A549 (cell line): Measurements from ENCODE around the gene EGFL7.

Experiments
- CTCF ChIP-seq: fragments of >200 bp; sonication (Bioruptor Twin); formaldehyde crosslinking; IDR thresholded peaks from 3 replicates; pipeline ENCODE4 v1.5.1; 2016
- EHMT2 ChIP-seq: fragments of 200-600 bp; sonication (generic); IDR thresholded peaks from 2 replicates; pipeline ENCODE4 v1.6.1; 2016; ENCODE audit warnings: antibody characterized with exemption, low read depth, mild to moderate bottlenecking, moderate library complexity
- EP300 ChIP-seq, 2 experiments: fragments of >200 bp; sonication (Bioruptor Twin); formaldehyde crosslinking; IDR thresholded peaks; 2 replicates in 1 of 2; 3 replicates in 1 of 2; pipeline ENCODE4 v1.6.1; 2016 to 2017
- MYC ChIP-seq: IDR thresholded peaks from 2 replicates; pipeline ENCODE4 v1.6.1; 2012; ENCODE audit warnings: mild to moderate bottlenecking, inconsistent platforms, low read length, improper control_type of control experiment, borderline replicate concordance
- NPAS2 ChIP-seq: fragments of 250-450 bp; sonication (Bioruptor Pico); IDR thresholded peaks from 2 replicates; pipeline ENCODE4 v1.8.0; 2022; ENCODE audit warnings: mild to moderate bottlenecking, moderate library complexity, borderline replicate concordance
- POLR2A ChIP-seq: IDR thresholded peaks from 2 replicates; pipeline ENCODE4 v1.6.1; 2012; ENCODE audit warnings: mild to moderate bottlenecking, low read length
- RARB ChIP-seq: fragments of 250-450 bp; sonication (Bioruptor Pico); IDR thresholded peaks from 2 replicates; pipeline ENCODE4 v1.8.0; 2021; ENCODE audit warnings: mild to moderate bottlenecking, moderate library complexity
- SMC3 ChIP-seq: fragments of >200 bp; sonication (Bioruptor Twin); formaldehyde crosslinking; IDR thresholded peaks from 3 replicates; pipeline ENCODE4 v1.6.1; 2018; ENCODE audit warnings: inconsistent platforms
- USF2 ChIP-seq: fragments of 450-650 bp; IDR thresholded peaks from 2 replicates; pipeline ENCODE4 v1.6.1; 2014; ENCODE audit warnings: antibody characterized with exemption

- TF ChIP-seq CTCF = no peak
- no peak for TF ChIP-seq POLR2A
- TF ChIP-seq SMC3 = no peak
- no peak for TF ChIP-seq USF2
- TF ChIP-seq RARB (CRISPR knock-in tag) = no peak
- TF ChIP-seq MYC = no peak
- no peak for TF ChIP-seq EP300 (IDR thresholded peaks at IDR 0.05)
- no peak for TF ChIP-seq NPAS2 (CRISPR knock-in tag)
- no peak for TF ChIP-seq EHMT2
These were observed 10.6 kb downstream of the EGFL7 start for GRCh38 chr9:136673088-136673974.
